Measurements from ENCODE around the gene SLC7A1.

The SLC7A1 gene

GRCh38 chr13:29581666-29582065 lies 13.8 kb downstream of the SLC7A1 start:
- DNase-seq, result no peak

GRCh38 chr13:29579094-29579493 lies 16.4 kb downstream of the SLC7A1 start:
- no peak for DNase-seq

- DNase-seq, result no peak
These were observed 17.0 kb downstream of the SLC7A1 start for GRCh38 chr13:29578300-29579085.

DNA sequence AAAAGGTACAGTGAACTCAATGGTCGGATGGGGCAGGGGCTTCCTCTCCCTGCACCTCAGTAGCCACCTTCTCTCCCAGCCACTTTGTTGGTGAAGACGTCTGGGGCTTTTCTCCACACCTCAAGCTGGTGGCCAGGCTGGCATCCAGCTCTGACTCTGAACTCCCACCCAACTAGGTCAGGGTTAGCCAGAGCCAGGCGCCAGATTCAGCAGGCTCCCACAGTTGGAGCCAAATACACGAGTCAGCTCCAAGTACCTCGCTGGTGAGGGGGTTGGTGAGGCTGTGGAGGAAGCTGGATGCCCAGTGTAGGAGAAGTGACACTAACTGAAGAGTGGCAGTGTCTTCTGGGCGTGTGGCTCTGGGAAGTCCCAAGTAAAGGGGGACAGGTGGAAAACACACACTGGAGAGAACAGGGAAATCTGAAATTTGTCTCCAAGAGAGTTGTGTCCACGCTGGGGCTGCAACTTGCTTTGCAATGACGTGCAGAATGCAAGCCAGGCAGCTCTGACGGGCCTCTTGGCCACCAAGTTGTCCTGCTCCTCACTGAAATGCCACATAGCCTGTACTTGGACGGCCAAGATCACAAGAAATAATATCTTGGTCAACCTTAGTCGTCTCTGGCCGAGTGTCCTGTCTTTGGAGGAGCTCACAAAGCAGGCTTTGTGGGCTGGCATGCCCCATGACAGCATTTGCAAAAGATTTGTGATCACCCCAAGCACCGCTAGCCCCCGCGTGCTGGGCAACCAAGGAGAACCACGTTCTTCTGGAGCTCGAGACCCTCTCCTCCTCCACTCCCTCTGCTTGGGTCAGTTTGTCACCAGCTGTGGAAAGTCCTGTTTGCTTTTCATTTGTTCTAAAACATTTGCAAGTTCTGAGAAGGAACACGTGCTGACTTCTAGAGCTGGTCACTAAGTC lies 18.1 kb downstream of the SLC7A1 start:
- DNase-seq, result no peak

DNA sequence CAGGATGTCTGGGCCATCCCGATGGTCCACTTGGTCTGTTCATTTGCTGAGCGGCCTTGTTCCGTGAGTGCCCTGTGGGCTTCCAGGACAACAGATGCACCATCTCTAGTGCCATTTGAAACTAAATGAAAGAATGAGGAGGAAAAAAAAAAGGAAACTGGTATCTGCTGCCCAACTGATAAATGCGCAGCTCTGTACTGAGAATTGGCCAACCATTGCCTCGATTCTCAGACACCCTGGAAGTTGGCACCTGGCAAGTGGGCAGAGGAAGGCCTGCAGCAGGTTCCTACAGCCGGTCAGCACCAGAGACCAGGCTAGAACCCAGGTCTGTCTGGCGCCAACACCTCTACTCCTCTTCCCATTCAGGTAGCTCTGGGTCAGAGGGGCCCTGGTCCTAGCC lies 18.9 kb downstream of the SLC7A1 start:
- DNase-seq, result no peak

- DNase-seq, result no peak
These were observed 20.4 kb downstream of the SLC7A1 start for GRCh38 chr13:29575098-29575497.

- DNase-seq, result no peak
These were observed 22.3 kb downstream of the SLC7A1 start for GRCh38 chr13:29573190-29573589.

GRCh38 chr13:29572575-29572974 lies 22.9 kb downstream of the SLC7A1 start:
- no peak for DNase-seq

DNA sequence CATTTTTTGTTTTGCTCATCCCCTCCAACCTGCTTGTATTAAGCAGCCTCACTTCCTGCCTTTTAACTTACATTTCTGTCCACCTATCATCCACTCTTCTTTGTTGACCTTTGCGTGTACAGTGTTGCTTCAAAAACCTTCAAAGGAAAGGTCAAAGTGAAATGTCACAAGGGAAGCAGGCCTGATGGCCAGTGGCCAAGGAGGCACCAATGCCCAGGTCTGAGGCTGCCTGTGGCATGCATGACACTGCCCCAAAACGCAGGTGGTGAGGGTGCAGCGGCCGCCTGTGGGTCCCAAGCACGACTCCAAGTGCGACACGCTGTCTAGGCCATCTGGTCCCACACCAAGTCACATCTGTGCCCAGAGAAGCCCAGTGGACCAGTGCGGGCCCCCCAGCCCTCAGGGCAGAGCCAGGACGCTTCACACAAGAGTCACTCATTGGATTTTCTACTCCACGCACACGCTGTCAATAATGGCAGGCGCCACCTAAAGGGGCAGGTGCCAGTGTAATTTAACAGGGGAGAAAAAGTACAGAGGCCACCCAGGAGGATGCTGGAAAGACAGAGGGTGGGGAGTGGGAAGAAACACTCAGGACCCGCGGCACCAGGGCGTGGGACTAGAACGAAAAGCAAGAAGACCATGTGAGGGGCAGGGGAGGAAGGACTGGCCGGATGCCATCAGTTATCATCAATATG lies 23.5 kb downstream of the SLC7A1 start:
- DNase-seq, result no peak

DNA sequence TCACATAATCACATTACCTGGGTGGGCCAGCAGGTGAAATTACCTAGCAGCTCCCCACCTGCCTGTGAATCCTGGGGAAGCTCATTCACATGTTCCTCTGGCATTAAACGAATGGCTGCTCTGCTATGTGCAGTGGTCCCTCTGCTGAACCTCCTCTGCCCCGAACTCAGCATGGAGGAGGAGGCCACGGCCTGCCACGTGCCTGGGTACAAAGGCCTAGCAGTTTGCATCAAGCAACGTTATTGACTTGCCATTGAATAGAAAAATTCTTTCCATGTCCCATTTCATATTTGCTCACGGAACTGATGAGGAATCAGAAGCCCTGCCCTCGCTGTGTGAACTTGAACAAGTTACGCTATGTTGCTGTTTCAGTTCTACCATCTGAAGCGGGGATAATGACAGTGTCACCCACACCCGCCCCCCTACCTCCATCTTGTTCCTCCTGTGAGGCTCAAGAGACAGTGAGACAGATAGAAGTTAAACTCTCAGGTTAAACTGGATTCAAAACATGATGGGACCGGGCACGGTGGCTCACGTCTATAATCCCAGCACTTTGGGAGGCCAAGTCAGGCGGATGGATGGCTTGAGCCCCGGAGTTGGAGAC lies 25.3 kb downstream of the SLC7A1 start:
- no peak for DNase-seq

DNA sequence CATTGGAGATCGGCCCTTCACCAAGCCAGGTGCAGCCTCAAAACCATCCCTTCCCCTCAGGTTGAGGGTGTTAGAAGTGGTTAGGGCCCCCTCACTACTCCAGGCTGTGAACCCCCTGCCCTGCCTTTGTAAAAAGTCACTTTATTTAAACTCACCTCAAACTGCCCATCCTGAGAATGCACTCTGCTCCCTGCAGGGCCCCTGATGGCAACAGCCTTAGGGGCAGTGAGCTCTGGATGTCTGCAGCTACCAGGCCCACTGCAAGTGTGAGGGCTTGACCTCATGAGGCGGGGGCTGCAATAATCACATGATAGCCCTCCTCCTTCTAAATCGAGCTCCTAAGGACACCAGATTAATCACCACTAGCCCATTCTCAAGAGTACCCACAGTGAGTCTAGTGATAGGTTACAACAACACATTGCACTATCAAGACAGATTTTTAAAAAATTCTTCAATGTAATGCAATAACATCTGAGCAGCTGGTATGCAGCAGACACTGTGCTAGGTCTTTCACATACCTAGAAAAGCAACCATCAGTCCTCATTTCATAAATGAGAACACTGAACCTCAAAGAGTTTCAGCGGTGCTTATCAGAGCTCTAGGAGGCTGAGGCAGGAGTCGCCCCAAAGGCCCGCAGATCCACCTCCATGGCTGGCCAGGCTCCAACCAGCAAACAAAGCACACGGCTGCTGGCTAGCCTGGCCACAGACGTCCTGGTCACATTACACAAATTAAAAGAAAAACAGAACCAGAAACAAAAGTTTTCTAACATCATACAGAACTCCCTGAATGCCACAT lies 26.0 kb downstream of the SLC7A1 start:
- DNase-seq, result no peak

DNA sequence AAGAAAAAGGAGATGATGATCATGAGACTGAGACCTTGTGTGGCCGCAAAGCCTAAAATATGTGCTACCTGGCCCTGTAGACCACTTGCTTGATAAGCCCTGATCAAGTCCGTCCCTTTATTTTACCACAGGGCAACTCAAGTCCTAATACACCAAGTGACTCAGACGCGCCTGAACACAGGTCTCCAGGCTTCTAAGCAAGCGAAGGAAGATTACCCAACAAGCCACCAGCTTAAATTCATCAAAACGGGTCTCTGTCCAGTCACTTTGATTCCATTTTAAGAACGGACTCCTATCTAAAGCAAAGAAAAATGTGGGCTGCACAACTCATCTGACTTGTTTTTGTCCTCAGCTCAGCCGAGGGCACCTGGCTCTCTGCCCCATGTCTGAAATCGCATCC lies 26.8 kb downstream of the SLC7A1 start:
- DNase-seq, result no peak

GRCh38 chr13:29567411-29567810 lies 28.1 kb downstream of the SLC7A1 start:
- DNase-seq, result no peak

- DNase-seq, result no peak
These were observed 29.3 kb downstream of the SLC7A1 start for GRCh38 chr13:29566206-29566605.

DNA sequence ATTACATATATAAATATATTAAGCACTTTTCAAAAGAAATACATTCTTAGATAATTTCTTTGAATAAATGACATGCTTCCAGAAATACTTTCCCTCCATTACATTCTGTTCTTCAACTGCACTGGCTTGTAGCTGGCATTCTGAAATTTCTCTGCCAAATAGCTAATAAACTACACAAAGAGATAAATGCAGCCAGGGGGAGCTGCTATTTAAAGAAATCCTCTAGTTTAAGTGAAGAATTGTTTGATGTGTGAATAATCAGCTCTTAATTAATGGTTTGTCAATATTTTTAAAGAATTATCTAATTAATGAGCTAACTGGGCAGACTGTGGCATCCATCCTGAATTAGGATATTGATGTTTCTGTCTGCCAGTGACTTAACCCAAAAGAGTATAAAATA lies 30.7 kb downstream of the SLC7A1 start:
- no peak for DNase-seq

GRCh38 chr13:29564373-29564772 lies 31.1 kb downstream of the SLC7A1 start:
- DNase-seq, result no peak

DNA sequence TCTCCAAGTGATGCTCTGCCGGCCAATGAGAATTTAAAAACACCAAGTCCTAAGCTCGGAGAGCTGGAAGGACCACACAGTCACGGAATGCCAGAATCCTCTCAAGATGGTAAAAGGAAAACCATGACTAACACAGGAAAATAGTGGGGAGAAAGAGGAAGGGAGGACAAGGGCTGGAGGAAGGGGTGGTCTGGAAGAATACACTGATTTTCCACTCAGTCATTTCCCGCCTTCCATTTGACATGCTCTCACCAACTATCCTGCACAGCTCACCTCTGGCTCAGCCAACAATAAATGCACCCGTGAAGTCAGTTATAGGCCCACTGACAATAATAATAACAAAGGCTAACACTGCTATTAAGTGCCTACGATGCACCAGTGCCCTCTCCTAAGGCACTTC lies 31.5 kb downstream of the SLC7A1 start:
- no peak for DNase-seq

DNA sequence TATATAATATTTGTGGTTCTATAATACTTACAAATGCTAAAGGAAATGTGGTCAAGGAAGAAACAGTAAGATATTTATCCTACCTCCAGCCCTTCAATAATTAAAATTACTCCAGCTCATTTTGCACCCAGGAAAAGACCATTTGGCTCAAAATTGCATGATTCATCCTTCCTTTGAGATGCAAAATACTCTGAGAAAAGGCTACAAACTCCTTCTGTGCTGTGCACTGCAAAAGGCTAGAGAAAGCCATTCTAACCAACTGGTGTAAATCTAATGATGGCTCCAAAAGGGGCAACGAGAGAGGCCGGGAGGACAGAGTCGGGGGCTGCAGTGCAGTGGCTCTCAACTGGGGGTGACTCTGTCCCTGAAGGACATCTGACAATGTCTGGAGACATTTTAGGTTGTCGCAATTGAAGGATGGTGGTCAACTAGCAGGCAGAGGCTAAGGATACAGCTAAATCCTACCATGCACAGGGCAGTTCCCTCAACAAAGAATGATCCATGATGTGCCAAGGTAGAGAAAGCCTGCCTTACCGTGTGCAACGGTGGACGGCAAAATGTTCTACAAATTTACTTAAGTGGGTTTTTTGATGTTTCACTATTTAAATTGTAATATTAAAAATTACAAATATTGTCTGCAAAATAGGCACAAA lies 32.6 kb downstream of the SLC7A1 start:
- no peak for DNase-seq

GRCh38 chr13:29561918-29562317 lies 33.6 kb downstream of the SLC7A1 start:
- no peak for DNase-seq

- DNase-seq, result no peak
These were observed 38.7 kb downstream of the SLC7A1 start for GRCh38 chr13:29556742-29557141.

GRCh38 chr13:29551214-29551613 lies 44.3 kb downstream of the SLC7A1 start:
- DNase-seq, result no peak
